CD14-positive monocyte (primary cell): Measurements from ENCODE around the gene RPS6KA2. TPM values are rescaled to one million over a fixed set of nuclear protein-coding genes. Genes with fewer than 3 reads are reported as not detected.

Source experiments
- DNase-seq, 3 donors: peaks; one replicate each; pipeline ENCODE4 v3.0.0-alpha.2; 2011 to 2022
- H2AFZ ChIP-seq: 2 replicates; pipeline ENCODE4 v1.6.0; 2012; ENCODE audit warnings: mild to moderate bottlenecking, low read depth, low read length, inconsistent platforms; ENCODE audit not compliant: insufficient read depth, poor library complexity, severe bottlenecking
- H3K27ac ChIP-seq, 2 donors: 1 replicate in 1 of 2; 2 replicates in 1 of 2; pipeline ENCODE4 v1.5.1; 2012 to 2013; ENCODE audit warnings: low read length in 2 of 2, control low read depth in 1 of 2, inconsistent platforms in 1 of 2, low read depth in 1 of 2, mild to moderate bottlenecking in 1 of 2
- H3K27me3 ChIP-seq, 2 donors: one replicate each; pipeline versions ENCODE4 v1.6.0 to v1.6.1; 2011 to 2013; ENCODE audit warnings: low read length in 2 of 2; ENCODE audit not compliant: control insufficient read depth in 2 of 2, insufficient read depth in 2 of 2
- H3K36me3 ChIP-seq, 2 donors: replicated peaks in 1 of 2; 1 replicate in 1 of 2; 2 replicates in 1 of 2; pipeline versions ENCODE4 v1.5.1 to v1.6.1; 2012 to 2013; ENCODE audit warnings: low read length in 2 of 2, control low read depth in 1 of 2, inconsistent platforms in 1 of 2, mild to moderate bottlenecking in 1 of 2; ENCODE audit not compliant: insufficient read depth in 2 of 2, control insufficient read depth in 1 of 2
- H3K4me1 ChIP-seq, 2 donors: 1 replicate in 1 of 2; 2 replicates in 1 of 2; pipeline versions ENCODE4 v1.5.1 to v1.6.1; 2012 to 2013; ENCODE audit warnings: low read length in 2 of 2, control low read depth in 1 of 2, inconsistent platforms in 1 of 2, mild to moderate bottlenecking in 1 of 2, moderate library complexity in 1 of 2; ENCODE audit not compliant: insufficient read depth in 2 of 2, control insufficient read depth in 1 of 2
- H3K4me2 ChIP-seq: replicated peaks from 2 replicates; pipeline ENCODE3; 2012; ENCODE audit warnings: low read length, moderate library complexity, mild to moderate bottlenecking; ENCODE audit not compliant: poor library complexity, severe bottlenecking; ENCODE audit errors: extremely low read depth
- H3K4me3 ChIP-seq, 3 experiments: fragments of 200-600 bp in 1 of 3; sonication (generic) in 1 of 3; replicated peaks in 1 of 3; 1 replicate in 2 of 3; 2 replicates in 1 of 3; pipeline ENCODE4 v1.5.1; 2011 to 2013; ENCODE audit warnings: low read length in 3 of 3, mild to moderate bottlenecking in 3 of 3, control low read depth in 2 of 3, low read depth in 2 of 3, inconsistent platforms in 1 of 3, moderate library complexity in 1 of 3
- H3K79me2 ChIP-seq: 2 replicates; pipeline ENCODE4 v1.6.0; 2012; ENCODE audit warnings: mild to moderate bottlenecking, control low read depth, inconsistent platforms, low read length, moderate library complexity; ENCODE audit not compliant: insufficient read depth
- H3K9ac ChIP-seq: 2 replicates; pipeline ENCODE4 v1.6.0; 2017; ENCODE audit warnings: low read length, mild to moderate bottlenecking; ENCODE audit not compliant: insufficient read depth, poor library complexity, severe bottlenecking
- H3K9me3 ChIP-seq, 2 donors: replicated peaks in 1 of 2; 1 replicate in 1 of 2; 2 replicates in 1 of 2; pipeline versions ENCODE4 v1.5.1 to v1.6.1; 2012 to 2013; ENCODE audit warnings: low read length in 2 of 2, control low read depth in 1 of 2; ENCODE audit not compliant: control insufficient read depth in 1 of 2, insufficient read depth in 1 of 2
- H4K20me1 ChIP-seq: 2 replicates; pipeline ENCODE4 v1.6.0; 2012; ENCODE audit warnings: mild to moderate bottlenecking, low read length, control low read depth, moderate library complexity; ENCODE audit not compliant: insufficient read depth
- H3K27ac Mint-ChIP-seq, 7 donors: one replicate each; pipeline ENCODE4 v1.8.0; 2020; ENCODE audit warnings: mild to moderate bottlenecking in 7 of 7, mixed read lengths in 7 of 7, moderate library complexity in 6 of 7, inconsistent platforms in 2 of 7
- H3K27me3 Mint-ChIP-seq, 3 donors: one replicate each; pipeline ENCODE4 v1.8.0; 2021 to 2022; ENCODE audit warnings: low read depth in 3 of 3, mild to moderate bottlenecking in 3 of 3, mixed read lengths in 3 of 3, moderate library complexity in 3 of 3, inconsistent platforms in 1 of 3
- H3K36me3 Mint-ChIP-seq, 2 donors: one replicate each; pipeline ENCODE4 v1.8.0; 2020; ENCODE audit warnings: mixed read lengths in 2 of 2, inconsistent platforms in 1 of 2, mild to moderate bottlenecking in 1 of 2
- H3K4me1 Mint-ChIP-seq: one replicate; pipeline ENCODE4 v1.8.0; 2020; ENCODE audit warnings: mild to moderate bottlenecking, mixed read lengths
- H3K4me3 Mint-ChIP-seq, 2 donors: one replicate each; pipeline ENCODE4 v1.8.0; 2020; ENCODE audit warnings: mild to moderate bottlenecking in 2 of 2, mixed read lengths in 2 of 2, moderate library complexity in 1 of 2
- H3K9me3 Mint-ChIP-seq, 7 donors: one replicate each; pipeline ENCODE4 v1.8.0; 2020 to 2022; ENCODE audit warnings: mixed read lengths in 7 of 7, mild to moderate bottlenecking in 6 of 7, moderate library complexity in 6 of 7, inconsistent platforms in 2 of 7
- WGBS: methylation state at CpG from one replicate; pipeline ENCODE4 v1.1.5; 2013; ENCODE audit warnings: missing lambda C conversion rate; ENCODE audit not compliant: insufficient coverage; 5-methylcytosine and 5-hydroxymethylcytosine counted together
- intact Hi-C, 2 donors: fragments of 100-400 bp; cut with micrococcal nuclease; formaldehyde crosslinking; loops; one replicate each; pipeline versions ENCODE4 v1.15.0 to v1.15.1; 2023
- polyA plus RNA-seq, 3 donors: library from polyadenylated mRNA; depleted of rRNA in 1 of 3; unstranded in 2 of 3; stranded (reverse) in 1 of 3; fragments of 300-500 nt in 2 of 3; fragments of >200 nt in 1 of 3; fragmentation: Illumina TruSeq in 2 of 3; gene quantifications; 1 replicate in 2 of 3; 2 replicates in 1 of 3; pipeline ENCODE4 v1.2.3, GENCODE V29; 2012 to 2021
- TF ChIP-seq, protein P1 (sequence below): fragments of 200-600 bp; IDR thresholded peaks from one replicate; pipeline ENCODE4 v1.8.0; 2022; ENCODE audit warnings: antibody characterized with exemption, mild to moderate bottlenecking

The RPS6KA2 gene
- polyA plus RNA-seq, 3 donors, result 1.4 to 3.1 (median 1.9) TPM

GRCh38 chr6:166434336-166434735 lies 192.7 kb downstream of the RPS6KA2 start:
- peaks cover 5 to 12% (median 10%) of the 10 kb centered on the region in 3 donors for H3K27me3 Mint-ChIP-seq
- Histone ChIP-seq H3K79me2 (no peaks in the 10 kb centered on the region), H4K20me1 (no peaks in the 10 kb centered on the region), H3K9ac (no peak overlapping the region), H3K9me3 (no peaks in the 10 kb centered on the region), H3K4me1 (no peaks in the 10 kb centered on the region), H2AFZ (no peak overlapping the region), H3K36me3 (no peaks in the 10 kb centered on the region), H3K4me3 (no peak overlapping the region), H3K27ac (no peak overlapping the region), H3K27me3 (peaks cover 0 to under 1% of the 10 kb centered on the region in 2 donors), H3K4me2 (no peak overlapping the region)
- H3K4me1 Mint-ChIP-seq, result peaks cover 8% of the 10 kb centered on the region
- no peak overlapping the region for H3K27ac Mint-ChIP-seq
- DNase-seq, result no peak
- no peak overlapping the region for H3K4me3 Mint-ChIP-seq
- peaks cover 0 to 6% (median 0%) of the 10 kb centered on the region in 7 donors for H3K9me3 Mint-ChIP-seq
- H3K36me3 Mint-ChIP-seq, result peaks cover 0 to under 1% of the 10 kb centered on the region in 2 donors
- TF ChIP-seq, protein P1, sequence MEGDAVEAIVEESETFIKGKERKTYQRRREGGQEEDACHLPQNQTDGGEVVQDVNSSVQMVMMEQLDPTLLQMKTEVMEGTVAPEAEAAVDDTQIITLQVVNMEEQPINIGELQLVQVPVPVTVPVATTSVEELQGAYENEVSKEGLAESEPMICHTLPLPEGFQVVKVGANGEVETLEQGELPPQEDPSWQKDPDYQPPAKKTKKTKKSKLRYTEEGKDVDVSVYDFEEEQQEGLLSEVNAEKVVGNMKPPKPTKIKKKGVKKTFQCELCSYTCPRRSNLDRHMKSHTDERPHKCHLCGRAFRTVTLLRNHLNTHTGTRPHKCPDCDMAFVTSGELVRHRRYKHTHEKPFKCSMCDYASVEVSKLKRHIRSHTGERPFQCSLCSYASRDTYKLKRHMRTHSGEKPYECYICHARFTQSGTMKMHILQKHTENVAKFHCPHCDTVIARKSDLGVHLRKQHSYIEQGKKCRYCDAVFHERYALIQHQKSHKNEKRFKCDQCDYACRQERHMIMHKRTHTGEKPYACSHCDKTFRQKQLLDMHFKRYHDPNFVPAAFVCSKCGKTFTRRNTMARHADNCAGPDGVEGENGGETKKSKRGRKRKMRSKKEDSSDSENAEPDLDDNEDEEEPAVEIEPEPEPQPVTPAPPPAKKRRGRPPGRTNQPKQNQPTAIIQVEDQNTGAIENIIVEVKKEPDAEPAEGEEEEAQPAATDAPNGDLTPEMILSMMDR, result no peak
- no CpG with 5 or more reads among the region's 5 CpGs for WGBS
- intact Hi-C loops, result no loop called here

DNA sequence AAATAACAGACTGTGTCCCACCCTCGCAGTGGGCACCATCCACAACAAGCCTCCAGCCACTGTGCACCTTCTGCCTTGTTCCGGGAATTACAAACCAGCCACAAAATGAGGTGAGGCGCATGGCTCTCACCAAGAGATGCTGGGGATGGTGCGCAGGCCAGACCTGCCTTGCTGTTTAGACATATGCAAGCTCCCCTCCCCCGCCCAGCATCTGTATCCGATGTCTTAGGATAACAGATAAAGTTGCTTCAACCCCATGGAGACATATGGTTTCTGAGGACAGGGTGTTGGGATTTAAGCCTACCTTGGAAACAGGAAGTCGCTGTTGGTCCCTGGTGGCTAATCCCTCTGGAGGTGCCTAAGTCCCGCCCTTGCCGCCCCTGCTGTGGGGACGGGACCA lies 194.0 kb downstream of the RPS6KA2 start:
- Histone ChIP-seq H3K9me3 (no peaks in the 10 kb centered on the region), H3K79me2 (no peaks in the 10 kb centered on the region), H3K4me1 (no peaks in the 10 kb centered on the region), H4K20me1 (no peaks in the 10 kb centered on the region), H3K27ac (no peak overlapping the region), H3K9ac (no peak overlapping the region), H2AFZ (no peak overlapping the region), H3K36me3 (no peaks in the 10 kb centered on the region), H3K4me3 (no peak overlapping the region), H3K4me2 (no peak overlapping the region), H3K27me3 (no peaks in the 10 kb centered on the region)
- Mint-ChIP-seq H3K9me3 (peaks cover 0 to 7% (median 2%) of the 10 kb centered on the region in 7 donors), H3K4me1 (peaks cover 7% of the 10 kb centered on the region), H3K27ac (no peak overlapping the region), H3K4me3 (no peak overlapping the region), H3K27me3 (peaks cover 2 to 5% (median 3%) of the 10 kb centered on the region in 3 donors), H3K36me3 (peaks cover 0 to 3% of the 10 kb centered on the region in 2 donors)
- intact Hi-C loops, result no loop called here
- TF ChIP-seq, protein P1, result no peak
- DNase-seq, result no peak
- WGBS, result 93% methylated on average over 7 of the region's 10 CpGs
